Tibial nerve (tissue), 4 donors: ENCODE measurements around the gene SUMO1.

Experiments
- CTCF ChIP-seq, 5 experiments: fragments of 200-600 bp in 3 of 5; fragments of 450-650 bp in 2 of 5; sonication (generic) in 3 of 5; IDR thresholded peaks; one replicate each; pipeline ENCODE4 v1.5.1; 2016 to 2019; ENCODE audit warnings: antibody characterized with exemption in 5 of 5, mild to moderate bottlenecking in 3 of 5, moderate library complexity in 2 of 5
- EP300 ChIP-seq, 2 donors: sonication (generic); formaldehyde crosslinking; IDR thresholded peaks; one replicate each; pipeline ENCODE4 v1.6.1; 2017; ENCODE audit warnings: antibody characterized with exemption in 2 of 2, mild to moderate bottlenecking in 1 of 2
- POLR2A ChIP-seq, 2 donors: fragments of 450-650 bp; IDR thresholded peaks; one replicate each; pipeline ENCODE4 v1.6.1; 2017; ENCODE audit warnings: antibody characterized with exemption in 2 of 2, mild to moderate bottlenecking in 2 of 2, moderate library complexity in 2 of 2

- peak in 4 of 5 experiments; percentile 24 to 34 (median 31) for TF ChIP-seq CTCF (IDR thresholded peaks at IDR 0.05)
- TF ChIP-seq POLR2A (IDR thresholded peaks at IDR 0.05), result no peak
- no peak for TF ChIP-seq EP300 (IDR thresholded peaks at IDR 0.05)
Observed at GRCh38 chr2:202278944-202279343, 40.5 kb upstream of the SUMO1 start.
